Vagina (tissue), 2 donors: ENCODE measurements around the gene TRPM4.

Experiments used
- CTCF ChIP-seq, 3 experiments: fragments of 450-650 bp in 2 of 3; fragments of 200-600 bp in 1 of 3; sonication (generic) in 1 of 3; IDR thresholded peaks; one replicate each; pipeline ENCODE4 v1.5.1; 2017 to 2019; ENCODE audit warnings: antibody characterized with exemption in 3 of 3, mild to moderate bottlenecking in 2 of 3, moderate library complexity in 2 of 3
- POLR2A ChIP-seq, 2 donors: fragments of 450-650 bp; IDR thresholded peaks; one replicate each; pipeline ENCODE4 v1.6.1; 2017; ENCODE audit warnings: antibody characterized with exemption in 2 of 2, mild to moderate bottlenecking in 2 of 2, moderate library complexity in 2 of 2
- POLR2AphosphoS5 ChIP-seq, 2 donors: sonication (generic); formaldehyde crosslinking; IDR thresholded peaks; one replicate each; pipeline ENCODE4 v1.9.0; 2017; ENCODE audit warnings: antibody characterized with exemption in 2 of 2, mild to moderate bottlenecking in 2 of 2, low read depth in 1 of 2; ENCODE audit not compliant: insufficient read depth in 1 of 2

- TF ChIP-seq CTCF (IDR thresholded peaks at IDR 0.05) (peak in 1 of 3 experiments; percentile 5), POLR2A (IDR thresholded peaks at IDR 0.05) (no peak), POLR2AphosphoS5 (IDR thresholded peaks at IDR 0.05; ENCODE audit: insufficient read depth in 1 of 2, low read depth in 1 of 2) (no peak)
Measured at GRCh38 chr19:49224879-49225278, 67.3 kb downstream of the TRPM4 start.
